ENCODE measurements around the gene HSD17B3.
"Not testable (repeated sequence)": the region's sequence is repeated elsewhere in the genome, so short reads cannot be mapped to it uniquely, and the experiment has no call there.

Gene HSD17B3

DNA sequence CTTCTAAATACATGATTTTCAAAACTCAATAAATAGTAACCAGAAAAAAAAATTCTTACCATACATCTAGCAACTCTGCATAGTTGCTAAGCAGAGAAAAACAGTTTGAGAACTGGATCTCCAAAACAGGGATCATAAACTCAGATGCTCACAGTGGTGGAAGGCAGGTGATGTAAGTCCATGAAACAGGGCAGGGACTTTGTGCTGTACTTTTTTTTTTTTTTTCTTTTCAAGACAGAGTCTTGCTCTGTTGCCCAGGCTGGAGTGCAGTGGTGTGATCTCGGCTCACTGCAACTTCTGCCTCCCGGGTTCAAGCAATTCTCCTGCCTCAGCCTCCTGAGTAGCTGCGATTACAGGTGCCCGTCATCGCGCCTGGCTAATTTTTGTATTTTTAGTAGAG, 5.0 kb upstream of the HSD17B3 start:
- not testable (repeated sequence) for DNase-seq (ENCODE audit: low read depth, low spot score); H3K27me3 ChIP-seq (ENCODE audit: control insufficient read depth, insufficient read depth, low read length)
- WGBS (ENCODE audit: insufficient coverage, insufficient read length): no CpG with 5 or more reads among the region's 6 CpGs

DNA sequence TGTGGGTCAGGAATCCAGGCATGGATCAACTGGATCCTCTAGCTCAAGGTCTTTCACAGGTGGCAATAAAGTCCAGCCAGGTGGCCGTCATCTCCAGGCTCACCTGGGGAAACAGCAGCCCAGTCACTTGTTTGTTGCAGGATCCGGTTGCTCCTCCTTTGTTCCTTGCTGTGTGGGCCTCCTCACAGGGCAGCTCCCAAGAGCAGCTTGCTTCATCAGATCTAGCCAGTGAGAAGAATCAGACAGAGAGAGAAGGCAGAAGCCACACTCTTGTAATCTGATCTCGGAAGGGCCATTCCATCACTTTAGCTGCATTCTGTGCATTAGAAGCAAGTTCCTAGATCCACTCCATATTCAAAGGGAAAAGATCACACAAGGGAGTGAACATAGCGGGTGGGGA, 3.2 kb upstream of the HSD17B3 start:
- no CpG with 5 or more reads among the region's 4 CpGs for WGBS (ENCODE audit: insufficient coverage, insufficient read length)

More for the DNA sequence above, 5.0 kb upstream of the HSD17B3 start:
- not testable (repeated sequence) for H3K27ac ChIP-seq (ENCODE audit: low read length); H3K9me3 ChIP-seq (ENCODE audit: control insufficient read depth, insufficient read depth, low read length); H3K4me1 ChIP-seq (ENCODE audit: control insufficient read depth, insufficient read depth, low read length); H3K4me3 ChIP-seq (ENCODE audit: low read length); H3K36me3 ChIP-seq (ENCODE audit: control insufficient read depth, insufficient read depth, low read length)

DNA sequence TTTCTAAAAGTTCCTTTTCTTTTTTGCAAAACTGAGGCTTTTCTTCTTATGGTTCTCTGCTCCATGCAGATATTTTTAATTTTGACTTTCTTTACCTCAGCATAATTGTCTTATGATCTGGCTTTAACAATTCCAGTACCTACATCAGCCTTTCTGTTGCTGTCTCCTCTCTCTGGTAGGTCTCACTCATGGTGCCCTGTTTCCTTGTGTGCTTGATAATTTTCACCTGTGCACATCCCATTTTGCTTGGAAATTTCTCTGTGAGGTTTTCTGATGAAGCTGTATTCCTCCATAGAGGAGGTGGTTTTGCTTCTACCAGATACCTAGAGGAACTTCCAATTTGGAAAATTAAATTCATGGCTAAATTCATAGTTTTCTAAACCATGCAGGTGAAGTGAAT, 2.3 kb upstream of the HSD17B3 start:
- DNase-seq (ENCODE audit: low read depth, low spot score): no peak
- H3K27me3 ChIP-seq (ENCODE audit: control insufficient read depth, insufficient read depth, low read length): no peaks in the 10 kb centered on the region
- no peaks in the 10 kb centered on the region for H3K9me3 ChIP-seq (ENCODE audit: control insufficient read depth, insufficient read depth, low read length)
- no peak overlapping the region for H3K4me3 ChIP-seq (ENCODE audit: low read length)
- H3K4me1 ChIP-seq (ENCODE audit: control insufficient read depth, insufficient read depth, low read length): 0 out of 2 replicates have a peak, but pooled peaks cover 1% of the 10 kb centered on the region
- H3K36me3 ChIP-seq (ENCODE audit: control insufficient read depth, insufficient read depth, low read length): no peaks in the 10 kb centered on the region
- H3K27ac ChIP-seq (ENCODE audit: low read length): no peak overlapping the region

More for the DNA sequence above, 3.2 kb upstream of the HSD17B3 start:
- H3K36me3 ChIP-seq (ENCODE audit: control insufficient read depth, insufficient read depth, low read length): no peaks in the 10 kb centered on the region
- H3K9me3 ChIP-seq (ENCODE audit: control insufficient read depth, insufficient read depth, low read length): no peaks in the 10 kb centered on the region
- H3K4me1 ChIP-seq (ENCODE audit: control insufficient read depth, insufficient read depth, low read length): 0 out of 2 replicates have a peak, but pooled peaks cover 1% of the 10 kb centered on the region
- DNase-seq (ENCODE audit: low read depth, low spot score): no peak
- H3K27me3 ChIP-seq (ENCODE audit: control insufficient read depth, insufficient read depth, low read length): no peaks in the 10 kb centered on the region
- H3K4me3 ChIP-seq (ENCODE audit: low read length): no peak overlapping the region
- no peak overlapping the region for H3K27ac ChIP-seq (ENCODE audit: low read length)

DNA sequence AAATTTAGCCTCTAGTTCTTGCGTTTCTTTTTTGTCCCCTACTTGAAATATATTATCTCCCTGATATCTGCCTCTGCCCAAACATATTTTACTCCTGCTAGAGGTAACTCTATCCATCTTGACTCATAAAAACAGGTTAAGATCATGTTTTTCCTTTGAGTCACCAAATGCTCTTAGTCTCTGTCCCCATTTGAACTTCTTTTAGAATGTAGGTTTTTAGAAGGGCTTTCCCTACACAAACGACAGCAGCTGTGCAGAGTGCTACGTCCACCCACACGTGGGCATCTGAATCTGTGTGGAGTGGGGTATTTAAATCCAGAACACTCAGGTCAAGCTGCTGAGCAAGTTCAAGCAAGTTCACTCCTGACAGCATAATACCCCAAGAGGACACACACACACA, 2.2 kb downstream of the HSD17B3 start:
- no peaks in the 10 kb centered on the region for H3K36me3 ChIP-seq (ENCODE audit: control insufficient read depth, insufficient read depth, low read length)
- H3K4me3 ChIP-seq (ENCODE audit: low read length): no peak overlapping the region
- no peaks in the 10 kb centered on the region for H3K9me3 ChIP-seq (ENCODE audit: control insufficient read depth, insufficient read depth, low read length)
- H3K4me1 ChIP-seq (ENCODE audit: control insufficient read depth, insufficient read depth, low read length): no peaks in the 10 kb centered on the region
- WGBS (ENCODE audit: insufficient coverage, insufficient read length): no CpG with 5 or more reads among the region's 4 CpGs
- no peak for DNase-seq (ENCODE audit: low read depth, low spot score)
- no peak overlapping the region for H3K27ac ChIP-seq (ENCODE audit: low read length)
- no peaks in the 10 kb centered on the region for H3K27me3 ChIP-seq (ENCODE audit: control insufficient read depth, insufficient read depth, low read length)

GRCh38 chr9:96294159-96294545, 7.8 kb downstream of the HSD17B3 start:
- Histone ChIP-seq H3K4me1 (ENCODE audit: control insufficient read depth, insufficient read depth, low read length) (no peaks in the 10 kb centered on the region), H3K36me3 (ENCODE audit: control insufficient read depth, insufficient read depth, low read length) (no peaks in the 10 kb centered on the region), H3K4me3 (ENCODE audit: low read length) (no peak overlapping the region), H3K27ac (ENCODE audit: low read length) (no peak overlapping the region), H3K27me3 (ENCODE audit: control insufficient read depth, insufficient read depth, low read length) (no peaks in the 10 kb centered on the region), H3K9me3 (ENCODE audit: control insufficient read depth, insufficient read depth, low read length) (no peaks in the 10 kb centered on the region)
- DNase-seq (ENCODE audit: low read depth, low spot score): no peak
- no CpG with 5 or more reads among the region's 3 CpGs for WGBS (ENCODE audit: insufficient coverage, insufficient read length)

DNA sequence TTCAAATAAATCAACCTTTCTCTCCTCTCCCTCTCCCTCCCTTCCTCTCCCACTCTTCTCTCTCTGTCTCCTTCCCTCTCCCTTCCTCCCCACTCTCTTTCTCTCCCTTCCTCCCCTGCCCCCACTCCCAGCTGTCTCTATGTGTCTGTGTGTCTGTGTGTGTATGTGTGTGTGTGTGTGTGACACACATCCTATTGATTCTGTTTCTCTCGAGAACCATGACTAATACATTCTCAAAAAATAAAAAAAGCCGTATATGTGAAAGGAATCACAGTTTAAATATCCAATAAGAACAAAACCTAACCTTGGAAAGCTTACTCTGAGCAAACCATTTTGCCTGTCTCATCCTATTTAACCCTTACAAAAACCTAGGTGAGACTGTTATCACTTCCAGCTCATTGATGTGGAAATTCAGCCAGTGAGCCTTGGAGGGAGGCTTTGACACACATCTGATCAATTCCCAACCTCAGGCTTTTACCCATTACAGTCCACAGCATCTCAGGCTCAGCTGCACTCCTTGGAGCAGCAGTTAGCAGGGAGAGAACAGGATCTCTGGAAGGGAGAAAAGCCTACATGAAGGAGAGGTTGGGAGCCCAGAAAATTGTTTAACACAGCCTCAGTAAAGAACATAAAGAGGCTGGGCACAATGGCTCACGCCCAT, 8.3 kb downstream of the HSD17B3 start:
- Histone ChIP-seq H3K9me3 (ENCODE audit: control insufficient read depth, insufficient read depth, low read length) (no peaks in the 10 kb centered on the region), H3K36me3 (ENCODE audit: control insufficient read depth, insufficient read depth, low read length) (no peaks in the 10 kb centered on the region), H3K27ac (ENCODE audit: low read length) (no peak overlapping the region), H3K4me1 (ENCODE audit: control insufficient read depth, insufficient read depth, low read length) (no peaks in the 10 kb centered on the region), H3K4me3 (ENCODE audit: low read length) (no peak overlapping the region), H3K27me3 (ENCODE audit: control insufficient read depth, insufficient read depth, low read length) (no peaks in the 10 kb centered on the region)
- WGBS (ENCODE audit: insufficient coverage, insufficient read length): no CpG with 5 or more reads among the region's 3 CpGs
- DNase-seq (ENCODE audit: low read depth, low spot score): no peak

- Histone ChIP-seq H3K27me3 (ENCODE audit: control insufficient read depth, insufficient read depth, low read length) (no peaks in the 10 kb centered on the region), H3K9me3 (ENCODE audit: control insufficient read depth, insufficient read depth, low read length) (no peaks in the 10 kb centered on the region), H3K4me1 (ENCODE audit: control insufficient read depth, insufficient read depth, low read length) (no peaks in the 10 kb centered on the region), H3K27ac (ENCODE audit: low read length) (no peak overlapping the region), H3K36me3 (ENCODE audit: control insufficient read depth, insufficient read depth, low read length) (no peaks in the 10 kb centered on the region), H3K4me3 (ENCODE audit: low read length) (no peak overlapping the region)
- no CpG with 5 or more reads among the region's 2 CpGs for WGBS (ENCODE audit: insufficient coverage, insufficient read length)
- DNase-seq (ENCODE audit: low read depth, low spot score): no peak
Observed at GRCh38 chr9:96289392-96289791, 12.6 kb downstream of the HSD17B3 start.

GRCh38 chr9:96281641-96282040, 20.3 kb downstream of the HSD17B3 start:
- no peaks in the 10 kb centered on the region for H3K4me1 ChIP-seq (ENCODE audit: control insufficient read depth, insufficient read depth, low read length)
- WGBS (ENCODE audit: insufficient coverage, insufficient read length): no CpG with 5 or more reads among the region's 6 CpGs
- no peak for DNase-seq (ENCODE audit: low read depth, low spot score)
- no peak overlapping the region for H3K27ac ChIP-seq (ENCODE audit: low read length)
- no peaks in the 10 kb centered on the region for H3K9me3 ChIP-seq (ENCODE audit: control insufficient read depth, insufficient read depth, low read length)
- H3K36me3 ChIP-seq (ENCODE audit: control insufficient read depth, insufficient read depth, low read length): no peaks in the 10 kb centered on the region
- H3K4me3 ChIP-seq (ENCODE audit: low read length): no peak overlapping the region
- no peaks in the 10 kb centered on the region for H3K27me3 ChIP-seq (ENCODE audit: control insufficient read depth, insufficient read depth, low read length)

GRCh38 chr9:96279932-96280331, 22.0 kb downstream of the HSD17B3 start:
- DNase-seq (ENCODE audit: low read depth, low spot score): no peak
- no peaks in the 10 kb centered on the region for H3K4me1 ChIP-seq (ENCODE audit: control insufficient read depth, insufficient read depth, low read length)
- no peaks in the 10 kb centered on the region for H3K36me3 ChIP-seq (ENCODE audit: control insufficient read depth, insufficient read depth, low read length)
- H3K9me3 ChIP-seq (ENCODE audit: control insufficient read depth, insufficient read depth, low read length): no peaks in the 10 kb centered on the region
- WGBS (ENCODE audit: insufficient coverage, insufficient read length): no CpG with 5 or more reads among the region's 8 CpGs
- no peaks in the 10 kb centered on the region for H3K27me3 ChIP-seq (ENCODE audit: control insufficient read depth, insufficient read depth, low read length)
- H3K4me3 ChIP-seq (ENCODE audit: low read length): no peak overlapping the region
- H3K27ac ChIP-seq (ENCODE audit: low read length): no peak overlapping the region

GRCh38 chr9:96274939-96275338, 27.0 kb downstream of the HSD17B3 start:
- Histone ChIP-seq H3K36me3 (ENCODE audit: control insufficient read depth, insufficient read depth, low read length) (no peaks in the 10 kb centered on the region), H3K4me1 (ENCODE audit: control insufficient read depth, insufficient read depth, low read length) (no peaks in the 10 kb centered on the region), H3K9me3 (ENCODE audit: control insufficient read depth, insufficient read depth, low read length) (peaks cover 5% of the 10 kb centered on the region; the same call in 1 of the 2 replicates), H3K27me3 (ENCODE audit: control insufficient read depth, insufficient read depth, low read length) (no peaks in the 10 kb centered on the region), H3K4me3 (ENCODE audit: low read length) (no peak overlapping the region), H3K27ac (ENCODE audit: low read length) (no peak overlapping the region)
- DNase-seq (ENCODE audit: low read depth, low spot score): no peak
- no CpG with 5 or more reads among the region's 2 CpGs for WGBS (ENCODE audit: insufficient coverage, insufficient read length)

GRCh38 chr9:96270236-96270744, 31.7 kb downstream of the HSD17B3 start:
- Histone ChIP-seq H3K27ac (ENCODE audit: low read length) (no peak overlapping the region), H3K9me3 (ENCODE audit: control insufficient read depth, insufficient read depth, low read length) (peaks cover 5% of the 10 kb centered on the region; the same call in 1 of the 2 replicates), H3K4me1 (ENCODE audit: control insufficient read depth, insufficient read depth, low read length) (no peaks in the 10 kb centered on the region), H3K36me3 (ENCODE audit: control insufficient read depth, insufficient read depth, low read length) (no peaks in the 10 kb centered on the region), H3K4me3 (ENCODE audit: low read length) (no peak overlapping the region), H3K27me3 (ENCODE audit: control insufficient read depth, insufficient read depth, low read length) (no peaks in the 10 kb centered on the region)
- no peak for DNase-seq (ENCODE audit: low read depth, low spot score)
- no CpG with 5 or more reads among the region's 1 CpG for WGBS (ENCODE audit: insufficient coverage, insufficient read length)

Measured in iPS DF 6.9 (cell line).